Measurements from ENCODE around the gene SPDEF.
A peak's percentile ranks its signal among the peaks of the same experiment; 100 is the strongest.

The SPDEF gene

GRCh38 chr6:34535646-34536045 is 20.5 kb downstream of the SPDEF start:
- H3K9me3 Mint-ChIP-seq = no peaks in the 10 kb centered on the region
- H3K4me1 Mint-ChIP-seq (ENCODE audit: low read depth) = no peaks in the 10 kb centered on the region
- no peak overlapping the region for H3K27ac Mint-ChIP-seq
- H3K36me3 Mint-ChIP-seq (ENCODE audit: low read depth) = no peaks in the 10 kb centered on the region
- H3K4me3 Mint-ChIP-seq = no peak overlapping the region
- no peaks in the 10 kb centered on the region for H3K27me3 Mint-ChIP-seq

- Mint-ChIP-seq H3K36me3 (ENCODE audit: low read depth) (no peaks in the 10 kb centered on the region), H3K27ac (no peak overlapping the region), H3K4me3 (no peak overlapping the region), H3K27me3 (no peaks in the 10 kb centered on the region), H3K9me3 (no peaks in the 10 kb centered on the region), H3K4me1 (ENCODE audit: low read depth) (no peaks in the 10 kb centered on the region)
Observed at GRCh38 chr6:34535199-34535598, 20.9 kb downstream of the SPDEF start.

GRCh38 chr6:34534656-34535055 is 21.5 kb downstream of the SPDEF start:
- Mint-ChIP-seq H3K27me3 (no peaks in the 10 kb centered on the region), H3K4me3 (no peak overlapping the region), H3K4me1 (ENCODE audit: low read depth) (no peaks in the 10 kb centered on the region)

GRCh38 chr6:34534146-34534545 is 22.0 kb downstream of the SPDEF start:
- Mint-ChIP-seq H3K4me3 (no peak overlapping the region), H3K4me1 (ENCODE audit: low read depth) (no peaks in the 10 kb centered on the region), H3K36me3 (ENCODE audit: low read depth) (no peaks in the 10 kb centered on the region), H3K27ac (no peak overlapping the region), H3K9me3 (no peaks in the 10 kb centered on the region), H3K27me3 (no peaks in the 10 kb centered on the region)

More at GRCh38 chr6:34534656-34535055, 21.5 kb downstream of the SPDEF start:
- Mint-ChIP-seq H3K27ac (no peak overlapping the region), H3K9me3 (no peaks in the 10 kb centered on the region), H3K36me3 (ENCODE audit: low read depth) (no peaks in the 10 kb centered on the region)

GRCh38 chr6:34532230-34532629 is 23.9 kb downstream of the SPDEF start:
- H3K9me3 Mint-ChIP-seq = no peaks in the 10 kb centered on the region
- no peaks in the 10 kb centered on the region for H3K36me3 Mint-ChIP-seq (ENCODE audit: low read depth)
- H3K27ac Mint-ChIP-seq = no peak overlapping the region
- H3K4me1 Mint-ChIP-seq (ENCODE audit: low read depth) = peaks cover 6% of the 10 kb centered on the region
- peak overlapping the region; percentile 3 for H3K4me3 Mint-ChIP-seq
- H3K27me3 Mint-ChIP-seq = no peaks in the 10 kb centered on the region

- Mint-ChIP-seq H3K9me3 (no peaks in the 10 kb centered on the region), H3K27me3 (no peaks in the 10 kb centered on the region), H3K4me3 (peak overlapping the region; percentile 3), H3K27ac (no peak overlapping the region), H3K36me3 (ENCODE audit: low read depth) (no peaks in the 10 kb centered on the region), H3K4me1 (ENCODE audit: low read depth) (peaks cover 7% of the 10 kb centered on the region)
Observed at GRCh38 chr6:34531580-34532201, 24.4 kb downstream of the SPDEF start.

- Mint-ChIP-seq H3K4me1 (ENCODE audit: low read depth) (peaks cover 7% of the 10 kb centered on the region), H3K27ac (no peak overlapping the region), H3K4me3 (no peak overlapping the region), H3K36me3 (ENCODE audit: low read depth) (no peaks in the 10 kb centered on the region), H3K9me3 (no peaks in the 10 kb centered on the region), H3K27me3 (no peaks in the 10 kb centered on the region)
Observed at GRCh38 chr6:34530753-34531365, 25.3 kb downstream of the SPDEF start.

- H3K36me3 Mint-ChIP-seq (ENCODE audit: low read depth) = no peaks in the 10 kb centered on the region
- no peaks in the 10 kb centered on the region for H3K9me3 Mint-ChIP-seq
- H3K4me1 Mint-ChIP-seq (ENCODE audit: low read depth) = peaks cover 7% of the 10 kb centered on the region
- no peaks in the 10 kb centered on the region for H3K27me3 Mint-ChIP-seq
- no peak overlapping the region for H3K4me3 Mint-ChIP-seq
- H3K27ac Mint-ChIP-seq = no peak overlapping the region
Observed at GRCh38 chr6:34529665-34530327, 26.3 kb downstream of the SPDEF start.

- Mint-ChIP-seq H3K9me3 (no peaks in the 10 kb centered on the region), H3K4me3 (no peak overlapping the region), H3K27ac (no peak overlapping the region)
Observed at GRCh38 chr6:34528996-34529664, 27.0 kb downstream of the SPDEF start.

GRCh38 chr6:34527751-34528670 is 28.1 kb downstream of the SPDEF start:
- Mint-ChIP-seq H3K27me3 (no peaks in the 10 kb centered on the region), H3K27ac (no peak overlapping the region), H3K4me3 (no peak overlapping the region), H3K4me1 (ENCODE audit: low read depth) (peaks cover 7% of the 10 kb centered on the region), H3K9me3 (no peaks in the 10 kb centered on the region), H3K36me3 (ENCODE audit: low read depth) (no peaks in the 10 kb centered on the region)

More at GRCh38 chr6:34528996-34529664, 27.0 kb downstream of the SPDEF start:
- no peaks in the 10 kb centered on the region for H3K36me3 Mint-ChIP-seq (ENCODE audit: low read depth)
- H3K27me3 Mint-ChIP-seq = no peaks in the 10 kb centered on the region
- peaks cover 7% of the 10 kb centered on the region for H3K4me1 Mint-ChIP-seq (ENCODE audit: low read depth)

- H3K27me3 Mint-ChIP-seq = no peaks in the 10 kb centered on the region
- peaks cover 7% of the 10 kb centered on the region for H3K4me1 Mint-ChIP-seq (ENCODE audit: low read depth)
- peak overlapping the region; percentile 41 for H3K4me3 Mint-ChIP-seq
- H3K36me3 Mint-ChIP-seq (ENCODE audit: low read depth) = no peaks in the 10 kb centered on the region
- H3K9me3 Mint-ChIP-seq = no peaks in the 10 kb centered on the region
- no peak overlapping the region for H3K27ac Mint-ChIP-seq
Observed at GRCh38 chr6:34526992-34527728, 29.0 kb downstream of the SPDEF start.

- Mint-ChIP-seq H3K4me3 (no peak overlapping the region), H3K27ac (no peak overlapping the region), H3K27me3 (no peaks in the 10 kb centered on the region), H3K9me3 (no peaks in the 10 kb centered on the region), H3K36me3 (ENCODE audit: low read depth) (no peaks in the 10 kb centered on the region), H3K4me1 (ENCODE audit: low read depth) (peaks cover 7% of the 10 kb centered on the region)
Observed at GRCh38 chr6:34526241-34526972, 29.7 kb downstream of the SPDEF start.

- Mint-ChIP-seq H3K36me3 (ENCODE audit: low read depth) (no peaks in the 10 kb centered on the region), H3K4me1 (ENCODE audit: low read depth) (peaks cover 7% of the 10 kb centered on the region), H3K27me3 (no peaks in the 10 kb centered on the region), H3K4me3 (no peak overlapping the region), H3K27ac (no peak overlapping the region), H3K9me3 (no peaks in the 10 kb centered on the region)
Observed at GRCh38 chr6:34525431-34526175, 30.5 kb downstream of the SPDEF start.
